Activated naive CD4-positive, alpha-beta T cell treated with anti-CD3 and anti-CD28 coated beads for 36 hours (primary cell): ENCODE measurements around the gene CLDN7. TPM values are rescaled to one million over a fixed set of nuclear protein-coding genes. Genes with fewer than 3 reads are reported as not detected.
A peak's percentile ranks its signal among the peaks of the same experiment; 100 is the strongest.

Experiments
- CTCF ChIA-PET: fragments of 350-600 bp; sonication (Branson Sonifier 250); formaldehyde crosslinking; loops from one replicate; lab custom pipeline; 2021; ENCODE audit warnings: antibody characterized with exemption; lab: Charles Lee
- DNase-seq: peaks from one replicate; pipeline ENCODE4 v3.0.0-alpha.2; 2020
- H3K27ac Mint-ChIP-seq: one replicate; pipeline ENCODE4 v1.8.0; 2021; ENCODE audit warnings: mild to moderate bottlenecking, mixed read lengths
- H3K27me3 Mint-ChIP-seq: one replicate; pipeline ENCODE4 v1.8.0; 2021; ENCODE audit warnings: low read depth, mixed read lengths
- H3K36me3 Mint-ChIP-seq: one replicate; pipeline ENCODE4 v1.8.0; 2021; ENCODE audit warnings: low read depth, mixed read lengths
- H3K4me1 Mint-ChIP-seq: one replicate; pipeline ENCODE4 v1.8.0; 2021; ENCODE audit warnings: low read depth, mixed read lengths
- H3K4me3 Mint-ChIP-seq: one replicate; pipeline ENCODE4 v1.8.0; 2021; ENCODE audit warnings: mild to moderate bottlenecking, moderate library complexity, mixed read lengths
- H3K9me3 Mint-ChIP-seq: one replicate; pipeline ENCODE4 v1.8.0; 2021; ENCODE audit warnings: mixed read lengths
- intact Hi-C: fragments of 100-400 bp; cut with micrococcal nuclease; formaldehyde crosslinking; loops from one replicate; pipeline ENCODE4 v1.15.1; 2023
- total RNA-seq, 2 experiments: library from RNA; stranded (reverse); gene quantifications; one replicate each; pipeline ENCODE4 v1.2.3, GENCODE V29; 2021

Gene CLDN7
- total RNA-seq, 2 experiments from 2014 or later = 0.40 TPM; not detected in 1

GRCh38 chr17:7295230-7296180, 33.2 kb upstream of the CLDN7 start:
- intact Hi-C loops = loop anchor here (1.0 to 2.0 kb wide), 3 partner anchors 15 to 249 kb away; no protein-coding TSS in a partner anchor
- Mint-ChIP-seq H3K4me3 (peak overlapping the region; percentile 70), H3K27ac (no peak overlapping the region), H3K27me3 (peaks cover 24% of the 10 kb centered on the region), H3K36me3 (no peaks in the 10 kb centered on the region), H3K4me1 (peaks cover 19% of the 10 kb centered on the region), H3K9me3 (no peaks in the 10 kb centered on the region)
- CTCF ChIA-PET = interaction anchor here (0.6 to 4.1 kb wide), 13 partner anchors 10 to 162 kb away, joined by 3 to 45 read pairs (median 9); partner anchors contain the start of genes ACAP1, PHF23 and SLC2A4
- DNase-seq = no peak

- CTCF ChIA-PET = no interaction called here
- Mint-ChIP-seq H3K4me3 (peak within 1 kb of the TSS; percentile 70), H3K36me3 (no peaks in the 10 kb centered on the region), H3K27ac (no peak within 1 kb of the TSS), H3K9me3 (no peaks in the 10 kb centered on the region), H3K4me1 (peaks cover 19% of the 10 kb centered on the region), H3K27me3 (peaks cover 24% of the 10 kb centered on the region)
- intact Hi-C loops = loop anchor here (1.0 kb wide), 1 partner anchor 13 kb away; the partner anchor contains the start of gene EIF5A
- DNase-seq = peak; percentile 80
Observed at GRCh38 chr17:7294614-7295153, 32.4 kb upstream of the CLDN7 start, which contains the start of gene YBX2. Gene YBX2, minus strand, starts transcription at chr17:7294639. Its CDS starts 139 bp downstream, at chr17:7294500.

DNA sequence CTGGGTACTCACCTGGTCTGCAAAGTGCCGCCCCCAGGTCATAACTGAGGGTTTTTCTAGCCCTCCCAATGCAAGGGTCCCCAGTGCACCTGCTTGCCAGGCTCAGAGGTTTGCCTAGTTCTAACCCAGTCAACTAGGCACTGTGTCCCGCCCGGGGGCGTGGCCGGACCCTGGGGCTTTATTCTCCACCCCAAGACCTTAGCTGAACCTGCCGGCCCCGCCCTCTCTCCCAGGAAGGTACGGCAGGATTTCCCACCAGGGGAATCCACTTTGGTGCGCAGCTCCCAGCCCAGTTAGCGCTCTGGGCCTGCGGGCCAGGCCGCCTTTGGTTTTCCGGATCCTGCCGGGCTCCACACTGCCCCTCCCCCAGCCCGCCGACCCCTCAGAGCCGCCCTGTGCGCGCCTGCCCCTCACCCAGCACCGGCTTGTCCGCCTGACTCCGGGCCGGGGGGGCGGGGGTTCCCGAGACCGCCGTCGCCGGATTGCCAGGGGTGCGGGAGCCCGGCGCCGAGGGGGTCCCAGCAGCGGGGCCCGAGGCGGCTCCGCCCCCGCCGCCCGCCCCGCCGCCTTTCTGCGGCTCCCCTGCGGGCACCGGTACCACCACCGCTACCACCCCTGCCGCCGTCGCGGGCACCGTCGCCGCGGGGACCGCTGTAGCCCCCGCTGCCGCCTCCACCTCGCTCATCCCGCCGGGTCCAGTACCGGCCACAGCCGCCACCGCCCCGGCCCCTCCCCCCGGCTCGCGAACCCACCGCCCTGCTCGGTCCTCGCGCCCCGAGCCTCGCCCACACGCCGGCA, 31.7 kb upstream of the CLDN7 start:
- Mint-ChIP-seq H3K36me3 (no peaks in the 10 kb centered on the region), H3K4me3 (peak overlapping the region; percentile 70), H3K4me1 (peaks cover 19% of the 10 kb centered on the region), H3K9me3 (no peaks in the 10 kb centered on the region), H3K27ac (no peak overlapping the region), H3K27me3 (peaks cover 24% of the 10 kb centered on the region)
- CTCF ChIA-PET = interaction anchor here (1.0 to 1.8 kb wide), 3 partner anchors 10 to 74 kb away, joined by 3 to 4 read pairs (median 3); partner anchors contain the start of gene SLC2A4
- DNase-seq = no peak
- intact Hi-C loops = loop anchor here (1.0 kb wide), 1 partner anchor 13 kb away; the partner anchor contains the start of gene EIF5A

DNA sequence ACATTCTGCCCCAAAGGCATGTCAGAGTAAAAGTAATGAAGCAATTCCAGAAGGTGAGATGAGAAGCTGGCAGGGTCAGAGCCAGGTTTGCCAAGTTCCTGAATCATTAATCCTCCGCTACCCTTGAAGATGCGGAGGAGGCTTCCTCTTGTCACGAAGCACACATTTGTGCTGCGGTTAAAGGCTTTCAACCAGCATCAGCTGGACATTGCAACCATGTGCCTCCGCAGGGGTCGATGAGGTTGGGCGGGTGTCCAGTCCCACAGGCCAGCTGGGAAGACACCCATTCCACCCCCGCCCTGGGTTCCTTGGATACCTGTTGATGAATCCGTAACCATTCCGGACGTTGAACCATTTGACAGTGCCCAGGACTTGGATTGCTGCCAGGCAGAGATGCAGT, 30.9 kb upstream of the CLDN7 start:
- no peak for DNase-seq
- H3K4me3 Mint-ChIP-seq = peak overlapping the region; percentile 27
- intact Hi-C loops = no loop called here

GRCh38 chr17:7292729-7293128, 30.5 kb upstream of the CLDN7 start:
- Mint-ChIP-seq H3K27ac (no peak overlapping the region), H3K27me3 (peaks cover 24% of the 10 kb centered on the region), H3K36me3 (no peaks in the 10 kb centered on the region), H3K9me3 (no peaks in the 10 kb centered on the region), H3K4me1 (peaks cover 19% of the 10 kb centered on the region), H3K4me3 (no peak overlapping the region)
- DNase-seq = no peak
- CTCF ChIA-PET = interaction anchor here (0.7 to 1.8 kb wide), 3 partner anchors 8 to 57 kb away, joined by 3 to 10 read pairs (median 4); partner anchors contain the start of gene SLC2A4
- intact Hi-C loops = no loop called here

More for the DNA sequence above, 30.9 kb upstream of the CLDN7 start:
- Mint-ChIP-seq H3K36me3 (no peaks in the 10 kb centered on the region), H3K27me3 (peaks cover 24% of the 10 kb centered on the region), H3K9me3 (no peaks in the 10 kb centered on the region), H3K4me1 (peaks cover 19% of the 10 kb centered on the region), H3K27ac (no peak overlapping the region)
- CTCF ChIA-PET = interaction anchor here (1.0 to 1.8 kb wide), 3 partner anchors 9 to 73 kb away, joined by 3 to 4 read pairs (median 3); partner anchors contain the start of gene SLC2A4

DNA sequence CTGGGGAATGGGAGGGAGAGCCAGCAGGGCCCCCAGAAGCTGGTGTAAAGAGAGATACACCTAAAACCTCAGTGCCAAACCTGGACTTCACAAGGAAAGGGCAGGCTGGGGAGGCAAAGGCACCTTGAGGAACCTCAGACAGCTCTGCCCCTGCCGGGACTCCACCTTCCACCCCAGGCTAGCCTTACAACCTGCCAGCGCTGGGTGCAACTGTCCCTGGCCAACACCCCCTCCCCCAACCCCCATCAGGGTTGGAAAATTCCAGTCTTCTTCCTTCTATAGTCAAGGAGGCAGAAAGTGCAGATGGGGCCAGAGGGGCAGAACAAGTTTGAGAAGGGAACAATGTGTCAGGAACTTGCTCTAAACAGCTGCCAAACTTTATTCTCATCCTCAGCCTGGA, 29.9 kb upstream of the CLDN7 start:
- H3K27me3 Mint-ChIP-seq = peaks cover 24% of the 10 kb centered on the region
- H3K9me3 Mint-ChIP-seq = no peaks in the 10 kb centered on the region
- DNase-seq = no peak
- intact Hi-C loops = no loop called here
- H3K36me3 Mint-ChIP-seq = no peaks in the 10 kb centered on the region
- no peak overlapping the region for H3K4me3 Mint-ChIP-seq
- peaks cover 19% of the 10 kb centered on the region for H3K4me1 Mint-ChIP-seq
- H3K27ac Mint-ChIP-seq = no peak overlapping the region
- CTCF ChIA-PET = interaction anchor here (0.6 to 0.7 kb wide), 2 partner anchors 58 to 228 kb away, joined by 3 to 10 read pairs; no protein-coding TSS in a partner anchor

DNA sequence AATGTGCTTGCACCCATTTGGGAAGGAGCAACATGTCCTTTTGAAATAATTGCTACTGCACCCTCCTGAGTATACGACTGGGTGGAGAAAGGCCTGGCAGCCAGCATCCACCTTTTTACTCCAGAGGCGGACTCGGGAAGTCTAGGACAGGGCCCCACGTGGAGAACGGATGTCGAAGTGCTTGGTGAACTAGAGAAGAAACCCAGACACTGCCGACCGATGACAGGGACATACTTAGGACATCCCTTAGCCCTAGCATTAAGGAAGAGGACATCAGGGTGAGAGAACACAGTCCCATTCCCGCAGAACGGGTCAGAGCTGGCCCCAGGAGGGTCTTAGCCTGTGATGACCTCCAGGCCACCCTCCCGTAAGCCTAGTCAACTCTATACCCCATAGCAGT, 28.4 kb upstream of the CLDN7 start:
- H3K27me3 Mint-ChIP-seq = peaks cover 17% of the 10 kb centered on the region
- no peak overlapping the region for H3K27ac Mint-ChIP-seq
- CTCF ChIA-PET = no interaction called here
- intact Hi-C loops = no loop called here
- no peak for DNase-seq
- H3K4me3 Mint-ChIP-seq = no peak overlapping the region
- no peaks in the 10 kb centered on the region for H3K36me3 Mint-ChIP-seq
- H3K9me3 Mint-ChIP-seq = no peaks in the 10 kb centered on the region
- peaks cover 9% of the 10 kb centered on the region for H3K4me1 Mint-ChIP-seq

- H3K9me3 Mint-ChIP-seq = no peaks in the 10 kb centered on the region
- peaks cover 7% of the 10 kb centered on the region for H3K4me1 Mint-ChIP-seq
- no peak for DNase-seq
- no peak overlapping the region for H3K27ac Mint-ChIP-seq
- intact Hi-C loops = no loop called here
- H3K4me3 Mint-ChIP-seq = no peak overlapping the region
- peaks cover 12% of the 10 kb centered on the region for H3K27me3 Mint-ChIP-seq
- H3K36me3 Mint-ChIP-seq = no peaks in the 10 kb centered on the region
- CTCF ChIA-PET = no interaction called here
Observed at GRCh38 chr17:7290166-7290565, 27.9 kb upstream of the CLDN7 start.

GRCh38 chr17:7289256-7290032, 27.2 kb upstream of the CLDN7 start:
- Mint-ChIP-seq H3K27me3 (peaks cover 9% of the 10 kb centered on the region), H3K36me3 (no peaks in the 10 kb centered on the region), H3K4me3 (no peak overlapping the region), H3K27ac (no peak overlapping the region), H3K9me3 (no peaks in the 10 kb centered on the region), H3K4me1 (peaks cover 3% of the 10 kb centered on the region)
- CTCF ChIA-PET = interaction anchor here (1.2 kb wide), 1 partner anchor 8 kb away, joined by 3 read pairs; no protein-coding TSS in a partner anchor
- no peak for DNase-seq
- intact Hi-C loops = no loop called here

GRCh38 chr17:7285679-7286078, 23.4 kb upstream of the CLDN7 start:
- H3K4me3 Mint-ChIP-seq = no peak overlapping the region
- CTCF ChIA-PET = interaction anchor here (1.1 to 2.9 kb wide), 3 partner anchors 11 to 70 kb away, joined by 3 to 9 read pairs (median 4); no protein-coding TSS in a partner anchor
- intact Hi-C loops = no loop called here
- H3K27me3 Mint-ChIP-seq = peaks cover 17% of the 10 kb centered on the region
- H3K4me1 Mint-ChIP-seq = peaks cover 19% of the 10 kb centered on the region
- H3K36me3 Mint-ChIP-seq = no peaks in the 10 kb centered on the region
- no peaks in the 10 kb centered on the region for H3K9me3 Mint-ChIP-seq
- no peak for DNase-seq
- no peak overlapping the region for H3K27ac Mint-ChIP-seq

DNA sequence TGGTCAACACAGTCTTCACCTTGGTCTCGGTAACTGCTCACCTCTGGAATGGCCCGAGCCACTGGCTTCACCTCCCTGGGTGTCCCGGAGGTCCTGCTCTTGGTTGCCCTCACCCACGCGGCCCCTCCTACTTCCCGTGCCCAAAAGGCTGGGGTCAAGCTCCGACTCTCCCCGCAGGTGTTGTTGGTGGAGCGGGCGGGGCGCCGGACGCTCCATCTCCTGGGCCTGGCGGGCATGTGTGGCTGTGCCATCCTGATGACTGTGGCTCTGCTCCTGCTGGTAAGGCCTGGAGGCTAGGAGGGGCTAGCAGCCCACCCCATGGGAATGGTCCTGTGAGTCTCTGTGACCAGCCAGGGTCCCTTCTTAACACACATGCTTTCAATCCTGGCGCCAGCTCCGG, 22.6 kb upstream of the CLDN7 start:
- Mint-ChIP-seq H3K36me3 (no peaks in the 10 kb centered on the region), H3K27me3 (peaks cover 17% of the 10 kb centered on the region), H3K4me1 (peaks cover 20% of the 10 kb centered on the region), H3K4me3 (no peak overlapping the region), H3K27ac (no peak overlapping the region), H3K9me3 (no peaks in the 10 kb centered on the region)
- intact Hi-C loops = loop anchor here (5.0 kb wide), 1 partner anchor 238 kb away; no protein-coding TSS in a partner anchor
- CTCF ChIA-PET = interaction anchor here (1.0 to 2.9 kb wide), 4 partner anchors 8 to 13 kb away, joined by 3 to 9 read pairs (median 4); no protein-coding TSS in a partner anchor
- DNase-seq = no peak
